GM21619 (cell line): ENCODE data around the gene LYZL4.

Experiments
- ATAC-seq: cut with Tn5 transposase; IDR thresholded peaks from one replicate; pipeline ENCODE4 v1.9.1; 2021; ENCODE audit not compliant: unreplicated experiment

The LYZL4 gene

DNA sequence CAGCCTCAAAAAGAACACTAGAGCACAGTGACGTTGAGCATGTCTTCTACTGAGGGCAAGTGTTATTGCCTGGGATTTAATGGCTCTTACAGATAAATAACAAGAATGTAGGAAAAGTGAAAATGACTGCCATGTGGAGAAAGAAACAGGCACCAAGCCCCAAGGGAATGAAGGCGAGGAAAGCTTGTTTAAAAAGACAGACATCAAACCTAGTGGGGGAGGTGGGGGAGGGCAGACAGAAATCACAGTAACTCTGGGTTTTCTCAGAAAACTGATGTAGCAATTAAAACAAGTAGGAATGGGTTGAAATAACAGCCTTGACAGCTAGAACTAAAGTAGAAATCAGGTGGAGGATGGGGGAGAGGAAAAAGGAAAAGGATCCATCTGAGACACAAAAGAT is 18.4 kb upstream of the LYZL4 start:
- ATAC-seq, result no peak

DNA sequence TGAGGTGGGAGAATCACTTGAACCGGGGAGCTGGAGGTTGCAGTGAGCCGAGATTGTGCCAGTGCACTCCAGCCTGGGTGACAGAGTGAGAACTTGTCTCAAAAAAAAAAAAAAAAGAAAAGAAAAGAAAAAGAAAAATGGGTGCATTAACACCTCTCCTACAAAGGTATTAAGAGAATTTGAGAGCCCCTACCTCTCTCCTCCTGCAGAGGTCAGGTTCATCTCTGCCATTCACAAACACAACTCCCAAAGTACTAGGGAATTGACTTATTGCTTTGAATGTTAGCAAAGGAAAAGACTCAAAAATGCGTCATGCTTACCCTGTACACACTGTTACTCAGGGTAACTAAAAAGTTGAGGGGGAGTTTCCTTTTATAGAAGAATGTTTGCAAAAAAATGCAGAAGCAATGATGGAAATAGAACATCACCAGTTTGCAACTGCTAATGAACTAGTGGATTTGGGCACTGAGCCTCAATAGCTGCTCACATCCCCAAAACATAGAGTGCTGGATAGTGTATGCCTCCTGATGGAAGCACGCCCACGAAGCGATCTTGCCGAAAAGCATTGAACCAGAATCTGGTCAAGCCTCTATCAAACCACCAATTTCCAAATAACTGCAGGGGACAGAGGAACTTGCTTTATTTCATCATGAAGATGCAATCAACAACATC is 15.5 kb upstream of the LYZL4 start:
- ATAC-seq, result no peak

DNA sequence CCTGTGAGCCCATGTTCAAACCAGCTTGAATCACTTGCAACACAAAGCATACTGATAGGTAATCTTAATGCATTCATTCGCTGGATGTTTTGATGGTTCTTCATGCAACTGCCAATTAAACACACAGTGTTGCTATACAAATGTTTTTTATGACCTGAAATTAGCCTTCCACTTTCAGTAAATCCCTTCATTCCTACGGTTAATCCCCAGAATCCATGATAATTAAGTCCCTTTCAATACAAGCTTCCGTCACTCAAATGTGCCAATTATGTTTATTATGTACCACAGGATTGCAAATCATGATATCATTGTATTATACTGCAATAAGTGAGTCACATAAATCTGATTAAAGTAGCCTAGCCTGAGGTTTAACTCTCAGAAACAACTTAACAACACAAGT is 14.5 kb upstream of the LYZL4 start:
- no peak for ATAC-seq

DNA sequence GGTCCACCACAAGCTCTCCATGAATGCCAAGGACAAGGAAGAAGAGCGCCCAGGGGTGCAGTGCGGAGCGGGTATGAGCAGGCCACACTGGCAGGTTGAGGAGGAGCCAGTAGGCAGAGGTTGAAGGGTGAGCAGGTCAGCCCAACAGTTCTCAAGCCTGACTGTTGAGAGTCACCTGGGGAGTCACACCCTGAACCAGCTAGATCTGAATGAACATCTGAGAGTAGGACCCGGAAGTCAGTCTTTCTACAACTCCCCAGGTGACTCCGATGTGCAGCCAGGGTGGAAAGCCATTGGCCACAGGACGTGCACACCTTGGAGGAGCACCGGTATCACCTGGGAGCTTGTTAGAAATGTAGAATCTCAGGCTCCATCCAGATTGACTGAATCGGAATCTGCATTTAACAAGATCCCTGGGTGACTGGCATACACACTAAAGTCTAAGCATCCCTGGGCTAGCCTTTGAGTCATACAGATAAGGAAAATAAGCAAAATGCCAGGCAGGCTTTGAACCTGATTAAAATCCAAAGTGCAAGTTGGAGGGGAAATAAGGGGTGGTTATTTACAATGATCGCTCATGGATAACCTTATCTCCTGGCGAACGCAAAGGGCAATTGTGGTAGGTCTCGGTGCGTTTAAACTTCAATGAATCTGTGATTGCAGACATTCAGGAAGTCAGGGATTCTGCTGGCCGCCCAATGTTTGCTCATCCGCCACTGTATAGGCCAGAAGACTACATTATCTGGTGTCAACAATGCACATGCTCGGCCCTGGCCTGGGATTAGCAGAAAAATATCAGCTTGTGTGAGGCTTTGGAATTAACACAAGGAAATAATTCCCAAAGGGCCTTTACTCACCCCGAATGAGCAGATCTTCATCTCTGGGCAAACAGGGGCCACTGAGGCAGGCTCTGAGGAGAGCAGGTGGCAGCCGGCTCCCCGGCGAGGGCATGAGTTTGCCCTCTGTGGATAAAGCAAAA is 11.7 kb upstream of the LYZL4 start:
- no peak for ATAC-seq

DNA sequence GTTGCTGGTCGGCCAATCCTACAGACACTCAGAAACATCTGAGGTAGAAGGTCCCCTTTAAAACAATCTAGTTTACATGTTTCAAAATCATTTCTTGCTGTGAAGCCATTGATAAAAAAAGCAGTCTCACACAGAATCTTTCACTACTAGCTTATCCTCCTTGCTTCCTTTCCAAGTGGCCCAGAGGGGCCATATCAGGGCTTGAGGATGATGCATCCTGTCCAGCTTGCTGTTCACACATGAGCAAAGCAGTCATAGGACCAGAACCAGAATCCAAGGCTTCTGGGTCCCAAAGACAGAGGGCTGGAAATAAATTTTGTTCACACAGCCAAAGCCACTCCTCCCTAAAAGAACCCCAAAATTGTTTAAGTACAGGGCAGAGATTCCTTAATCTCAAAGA is 9.2 kb upstream of the LYZL4 start:
- no peak for ATAC-seq

- ATAC-seq, result no peak
Observed at GRCh38 chr3:42412526-42413155, 2.2 kb upstream of the LYZL4 start.

DNA sequence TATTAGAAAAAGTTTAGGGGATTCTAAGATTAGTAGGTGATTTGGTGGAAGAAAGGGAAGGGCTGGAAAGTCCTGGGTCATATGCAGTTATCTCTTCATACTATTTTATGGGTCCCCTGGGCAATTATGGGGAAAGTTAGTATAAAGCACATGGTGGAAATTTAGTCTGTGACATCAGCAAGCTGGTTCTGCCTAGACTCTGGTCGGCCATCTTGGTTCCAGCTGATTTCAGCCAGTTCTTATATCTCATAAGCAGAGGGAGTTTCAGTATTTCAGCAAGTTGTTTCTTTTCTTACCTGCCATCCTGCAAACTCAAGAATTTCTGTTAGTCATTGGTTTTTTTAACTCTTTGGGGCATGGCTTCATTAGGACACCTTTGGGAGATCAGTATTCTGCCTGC is 1.0 kb upstream of the LYZL4 start:
- no peak for ATAC-seq

- ATAC-seq, result no peak
Observed at GRCh38 chr3:42408156-42408555, 2.3 kb downstream of the LYZL4 start.

GRCh38 chr3:42406727-42407450 is 3.5 kb downstream of the LYZL4 start:
- ATAC-seq, result no peak

DNA sequence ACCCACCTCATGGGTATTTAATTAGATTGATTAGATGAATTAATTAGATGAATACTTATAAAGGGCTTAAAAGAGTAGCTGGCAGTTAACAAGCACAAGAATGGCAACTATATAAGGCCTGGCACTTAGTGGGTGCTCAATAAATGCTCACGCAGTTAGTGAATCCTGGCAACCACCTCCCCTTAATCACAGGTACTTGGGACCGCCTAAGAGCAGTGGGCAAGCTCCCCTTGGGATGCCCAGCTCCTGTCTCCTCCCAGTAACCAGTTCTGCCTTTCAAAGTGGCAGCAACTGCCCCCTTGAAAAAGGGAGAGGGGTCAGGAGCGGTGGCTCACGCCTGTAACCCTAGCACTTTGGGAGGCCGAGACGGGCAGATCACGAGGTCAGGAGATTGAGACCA is 4.6 kb downstream of the LYZL4 start:
- ATAC-seq, result no peak

DNA sequence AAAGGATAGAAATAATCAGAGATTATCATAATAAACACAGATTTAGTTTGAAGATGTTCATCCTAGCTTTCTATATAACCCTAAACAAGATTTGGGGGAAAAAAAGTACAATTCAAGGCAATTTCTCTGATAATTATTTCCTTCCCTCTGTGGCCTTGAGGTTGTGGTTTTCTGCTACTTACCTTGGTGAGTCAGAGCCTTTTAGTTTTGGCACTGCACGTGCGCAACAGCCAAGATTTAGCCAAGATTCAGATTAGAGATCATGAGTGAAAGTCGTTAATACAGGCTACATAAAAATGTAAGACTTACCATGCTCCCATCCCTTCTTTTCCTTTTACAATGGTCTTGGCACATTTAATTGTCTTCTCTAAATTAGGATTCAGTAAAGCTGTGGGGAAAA is 6.7 kb downstream of the LYZL4 start:
- no peak for ATAC-seq

DNA sequence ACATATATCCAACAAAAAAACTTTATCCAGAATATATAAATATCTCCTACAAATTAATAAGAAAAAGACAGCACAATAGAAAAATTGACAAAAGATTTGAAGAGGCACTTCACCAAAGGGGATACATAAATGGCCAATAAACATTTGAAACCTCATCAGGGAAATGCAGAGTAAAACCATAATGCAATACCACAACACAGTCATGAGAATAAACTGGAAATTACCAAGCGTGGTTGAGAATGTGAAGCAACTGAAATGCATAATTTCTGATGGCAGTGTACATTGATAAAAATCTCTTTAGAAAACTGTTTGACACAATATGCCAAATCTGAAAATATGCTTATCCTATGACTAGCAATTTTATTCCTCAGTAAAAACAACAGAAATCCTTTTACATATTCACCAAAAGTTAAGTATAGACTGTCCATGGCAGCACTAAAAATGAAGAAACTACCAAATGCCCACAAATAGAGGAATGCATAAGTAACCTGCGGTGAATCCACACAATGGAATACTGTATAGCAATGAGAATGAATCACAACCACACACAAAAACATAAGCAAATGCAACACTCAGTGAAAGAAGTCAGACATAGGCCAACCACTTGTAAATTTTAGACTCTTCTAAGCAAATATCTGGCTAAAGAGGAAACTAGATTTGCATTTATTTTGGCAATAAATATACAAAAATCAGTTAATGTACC is 7.9 kb downstream of the LYZL4 start:
- no peak for ATAC-seq

GRCh38 chr3:42398080-42398479 is 12.3 kb downstream of the LYZL4 start:
- ATAC-seq, result no peak

- ATAC-seq, result no peak
Observed at GRCh38 chr3:42397644-42398043, 12.8 kb downstream of the LYZL4 start.

GRCh38 chr3:42394579-42395288 is 15.7 kb downstream of the LYZL4 start:
- no peak for ATAC-seq

DNA sequence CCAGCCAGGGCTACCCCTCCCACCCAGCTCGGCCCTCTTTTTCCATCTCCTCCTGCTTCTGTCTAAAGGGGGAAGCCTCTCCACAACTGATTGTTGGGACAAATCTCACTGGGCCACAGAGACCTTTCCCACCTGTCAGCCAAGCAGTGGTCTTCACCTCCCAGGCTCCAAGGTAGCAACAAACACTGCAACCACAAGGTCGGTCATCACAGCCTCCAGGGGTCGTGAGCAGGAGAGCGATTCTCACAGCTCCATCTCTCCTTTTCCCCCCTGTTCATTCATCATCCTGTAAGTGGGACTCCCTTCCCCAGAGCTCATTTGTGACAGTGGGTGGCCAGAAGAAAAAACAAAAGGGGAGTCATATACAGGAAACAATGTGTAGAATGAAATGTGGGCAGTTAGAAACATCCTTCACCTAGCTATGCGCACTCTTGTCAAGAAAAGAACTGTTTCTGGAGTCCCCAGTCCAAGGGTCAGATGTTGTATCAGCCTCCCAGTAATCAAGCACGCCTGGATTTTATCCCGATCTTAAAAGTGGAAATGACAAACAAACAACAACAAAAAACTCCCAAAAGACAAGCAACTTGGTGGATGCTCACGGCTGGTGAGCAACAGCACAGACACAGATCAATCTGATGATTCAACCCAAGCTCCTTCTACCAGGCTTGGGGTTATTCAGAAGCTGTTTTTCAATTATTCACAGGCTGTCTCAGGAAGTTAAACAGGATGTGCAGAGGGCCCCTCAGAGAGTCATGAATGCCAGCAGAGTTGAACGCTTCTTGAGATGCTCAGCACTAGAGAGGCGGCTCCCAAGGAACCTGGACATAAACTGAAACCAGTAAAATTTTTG is 22.4 kb downstream of the LYZL4 start:
- no peak for ATAC-seq

DNA sequence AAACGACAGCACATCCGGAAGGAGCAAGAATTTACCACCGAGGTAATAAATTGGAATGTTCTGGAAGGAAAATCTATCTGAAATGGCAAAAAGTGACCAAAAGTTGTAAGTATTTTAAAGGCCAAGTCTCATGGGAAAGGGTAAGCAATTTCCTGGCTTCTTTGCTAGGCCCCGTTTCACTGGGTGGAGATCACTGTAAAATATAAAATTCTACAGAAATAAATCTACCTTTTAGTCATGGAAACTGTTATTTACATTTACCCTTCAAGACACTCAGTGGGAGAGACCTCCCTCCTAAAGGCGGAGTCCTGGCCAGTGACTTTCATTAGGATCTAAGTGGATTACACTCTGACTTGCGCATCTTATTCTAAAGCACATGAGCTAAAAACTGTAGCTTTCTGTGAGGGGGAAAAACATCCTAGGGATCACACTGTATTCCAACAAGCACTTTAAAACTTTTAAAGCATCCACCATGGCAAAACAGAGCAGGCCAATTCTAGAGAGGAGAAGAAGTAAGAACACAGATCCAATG is 28.8 kb downstream of the LYZL4 start:
- no peak for ATAC-seq

GRCh38 chr3:42377681-42378080 is 32.7 kb downstream of the LYZL4 start:
- no peak for ATAC-seq

DNA sequence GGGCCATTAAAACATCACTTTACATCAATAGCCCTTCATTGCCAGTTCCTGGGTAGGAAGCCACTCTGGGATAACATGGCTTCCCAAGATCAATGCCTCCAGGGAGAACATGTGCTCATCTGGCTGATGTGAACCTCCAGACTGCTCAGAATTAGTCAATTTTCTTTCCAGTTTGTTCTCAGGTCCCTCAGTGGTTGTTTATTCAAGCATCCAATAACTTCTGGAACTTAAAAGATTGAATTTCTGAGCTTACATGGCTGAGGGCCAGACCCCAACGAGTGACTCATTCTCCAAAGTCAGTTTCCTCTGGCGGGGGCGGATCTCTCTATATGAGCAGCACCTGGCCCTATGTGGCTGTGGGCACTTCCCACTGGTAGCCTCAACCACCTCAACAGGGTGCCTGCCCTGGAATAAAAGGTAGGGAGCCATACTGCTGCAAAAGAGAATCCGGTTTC is 34.0 kb downstream of the LYZL4 start:
- no peak for ATAC-seq
